GM10266 (cell line): ENCODE results near the gene SERHL2.
"Not testable (repeated sequence)": the region's sequence is repeated elsewhere in the genome, so short reads cannot be mapped to it uniquely, and the experiment has no call there.

Experiments
- DNase-seq: peaks from one replicate; pipeline ENCODE4 v3.0.0; 2012; ENCODE audit errors: extremely low spot score
- CTCF ChIP-seq: IDR thresholded peaks from 2 replicates; pipeline ENCODE4 v1.5.1; 2012; ENCODE audit warnings: mild to moderate bottlenecking, low read depth; ENCODE audit not compliant: control insufficient read depth, insufficient read depth; ENCODE audit errors: missing control alignments

The SERHL2 gene

GRCh38 chr22:42601879-42602465 lies 48.2 kb downstream of the SERHL2 start:
- no peak for TF ChIP-seq CTCF
- no peak for DNase-seq

GRCh38 chr22:42602470-42602869 lies 48.7 kb downstream of the SERHL2 start:
- no peak for DNase-seq
- TF ChIP-seq CTCF = no peak

GRCh38 chr22:42603427-42603826 lies 49.7 kb downstream of the SERHL2 start:
- no peak for DNase-seq
- TF ChIP-seq CTCF = no peak

- TF ChIP-seq CTCF = no peak
- DNase-seq = no peak
Measured at GRCh38 chr22:42604403-42604802, 50.6 kb downstream of the SERHL2 start.

- not testable (repeated sequence) for DNase-seq
Measured at GRCh38 chr22:42607641-42608040, 53.9 kb downstream of the SERHL2 start.

GRCh38 chr22:42608136-42608822 lies 54.5 kb downstream of the SERHL2 start:
- DNase-seq = no peak
- TF ChIP-seq CTCF = no peak

GRCh38 chr22:42608823-42609361 lies 55.1 kb downstream of the SERHL2 start:
- TF ChIP-seq CTCF = no peak
- DNase-seq = no peak
